ENCODE measurements around the gene C4orf33.

The C4orf33 gene

DNA sequence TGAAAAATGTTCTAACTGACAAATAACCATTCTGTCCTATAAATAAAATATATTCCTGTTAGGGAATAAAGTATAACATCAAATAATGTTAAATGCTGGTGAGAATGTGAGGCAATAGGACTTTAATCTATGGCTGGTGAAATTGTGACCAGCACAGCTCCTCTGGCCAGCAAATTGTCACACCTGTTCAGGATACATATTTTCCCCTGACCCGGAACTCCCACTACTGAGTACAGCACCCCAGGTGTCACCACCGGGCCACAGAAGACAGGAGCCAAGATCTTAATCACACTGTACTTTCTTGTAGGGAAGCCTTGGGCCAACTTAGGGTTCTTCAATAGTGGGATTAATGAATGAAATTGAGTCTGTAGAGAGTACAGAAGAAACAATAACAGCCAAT, 33.2 kb downstream of the C4orf33 start:
- no peak for TF ChIP-seq YY1 (IDR thresholded peaks at IDR 0.05; ENCODE audit: insufficient read depth, insufficient read length)
- TF ChIP-seq SUZ12 (IDR thresholded peaks at IDR 0.05; ENCODE audit: extremely low read depth, insufficient read depth, insufficient read length): no peak
- TF ChIP-seq ZNF274 (IDR thresholded peaks at IDR 0.05; ENCODE audit: low read depth, low read length): no peak
- no peak for DNase-seq (ENCODE audit: low read depth, low spot score)
- no peaks in the 10 kb centered on the region for H3K36me3 ChIP-seq (ENCODE audit: insufficient read depth, insufficient read length, low read length)
- H3K9ac ChIP-seq (ENCODE audit: insufficient read length, low read depth): no peak overlapping the region
- H3K4me3 ChIP-seq (ENCODE audit: insufficient read length, low read depth): no peak overlapping the region
- H3K4me1 ChIP-seq (ENCODE audit: insufficient read depth, insufficient read length): no peaks in the 10 kb centered on the region
- no peaks in the 10 kb centered on the region for H3K27me3 ChIP-seq (ENCODE audit: insufficient read depth, insufficient read length)
- H3K9me3 ChIP-seq (ENCODE audit: insufficient read depth, low read length): peaks cover 5% of the 10 kb centered on the region; the same call in 1 of the 2 replicates

DNA sequence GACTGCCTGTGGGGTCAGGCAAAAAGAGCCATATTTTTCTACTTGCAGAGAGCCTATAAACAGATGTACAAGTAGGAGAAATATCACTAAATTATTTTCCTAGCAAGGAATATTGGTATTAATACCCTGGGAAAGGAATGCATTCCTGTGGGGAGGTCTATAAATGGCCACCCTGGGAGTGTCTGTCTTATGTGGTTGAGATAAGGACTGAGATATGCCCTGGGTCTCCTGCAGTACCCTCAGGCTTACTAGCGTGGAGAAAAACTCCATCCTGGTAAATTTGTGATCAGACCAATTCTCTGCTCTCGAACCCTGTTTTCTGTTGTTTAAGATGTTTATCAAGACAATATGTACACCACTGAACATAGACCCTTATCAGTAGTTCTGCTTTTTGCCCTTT, 35.4 kb downstream of the C4orf33 start:
- H3K9ac ChIP-seq (ENCODE audit: insufficient read length, low read depth): no peak overlapping the region
- H3K4me3 ChIP-seq (ENCODE audit: insufficient read length, low read depth): no peak overlapping the region
- DNase-seq (ENCODE audit: low read depth, low spot score): no peak
- H3K27me3 ChIP-seq (ENCODE audit: insufficient read depth, insufficient read length): no peaks in the 10 kb centered on the region
- peaks cover 5% of the 10 kb centered on the region; the same call in 1 of the 2 replicates for H3K9me3 ChIP-seq (ENCODE audit: insufficient read depth, low read length)
- no peaks in the 10 kb centered on the region for H3K4me1 ChIP-seq (ENCODE audit: insufficient read depth, insufficient read length)
- TF ChIP-seq ZNF274 (IDR thresholded peaks at IDR 0.05; ENCODE audit: low read depth, low read length) (no peak), SUZ12 (IDR thresholded peaks at IDR 0.05; ENCODE audit: extremely low read depth, insufficient read depth, insufficient read length) (no peak), YY1 (IDR thresholded peaks at IDR 0.05; ENCODE audit: insufficient read depth, insufficient read length) (no peak)
- H3K36me3 ChIP-seq (ENCODE audit: insufficient read depth, insufficient read length, low read length): no peaks in the 10 kb centered on the region

DNA sequence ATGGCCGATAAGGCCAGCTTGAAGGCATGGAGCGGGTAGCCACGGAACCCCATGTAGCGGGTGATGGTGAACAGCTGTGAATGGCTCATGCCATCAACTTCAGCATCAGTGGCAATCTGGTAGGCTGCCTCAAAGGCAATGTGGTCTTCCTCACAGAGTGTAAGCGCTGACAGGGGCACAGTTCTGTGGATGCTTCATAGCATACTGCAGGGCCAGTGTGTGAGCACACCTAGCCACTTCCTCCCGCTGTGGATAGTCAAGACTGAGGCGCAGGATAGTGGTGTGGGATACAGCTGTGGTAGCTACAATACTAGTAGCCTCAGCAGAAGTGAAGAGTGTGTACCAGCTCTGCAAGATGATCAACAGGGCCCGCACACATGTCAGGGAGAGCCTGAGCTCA, 40.5 kb downstream of the C4orf33 start:
- Histone ChIP-seq H3K9me3 (ENCODE audit: insufficient read depth, low read length) (peaks cover 5% of the 10 kb centered on the region; the same call in 1 of the 2 replicates), H3K4me1 (ENCODE audit: insufficient read depth, insufficient read length) (no peaks in the 10 kb centered on the region), H3K9ac (ENCODE audit: insufficient read length, low read depth) (no peak overlapping the region), H3K27me3 (ENCODE audit: insufficient read depth, insufficient read length) (no peaks in the 10 kb centered on the region), H3K4me3 (ENCODE audit: insufficient read length, low read depth) (no peak overlapping the region), H3K36me3 (ENCODE audit: insufficient read depth, insufficient read length, low read length) (no peaks in the 10 kb centered on the region)
- TF ChIP-seq SUZ12 (IDR thresholded peaks at IDR 0.05; ENCODE audit: extremely low read depth, insufficient read depth, insufficient read length) (no peak), ZNF274 (IDR thresholded peaks at IDR 0.05; ENCODE audit: low read depth, low read length) (no peak), YY1 (IDR thresholded peaks at IDR 0.05; ENCODE audit: insufficient read depth, insufficient read length) (no peak)
- no peak for DNase-seq (ENCODE audit: low read depth, low spot score)

DNA sequence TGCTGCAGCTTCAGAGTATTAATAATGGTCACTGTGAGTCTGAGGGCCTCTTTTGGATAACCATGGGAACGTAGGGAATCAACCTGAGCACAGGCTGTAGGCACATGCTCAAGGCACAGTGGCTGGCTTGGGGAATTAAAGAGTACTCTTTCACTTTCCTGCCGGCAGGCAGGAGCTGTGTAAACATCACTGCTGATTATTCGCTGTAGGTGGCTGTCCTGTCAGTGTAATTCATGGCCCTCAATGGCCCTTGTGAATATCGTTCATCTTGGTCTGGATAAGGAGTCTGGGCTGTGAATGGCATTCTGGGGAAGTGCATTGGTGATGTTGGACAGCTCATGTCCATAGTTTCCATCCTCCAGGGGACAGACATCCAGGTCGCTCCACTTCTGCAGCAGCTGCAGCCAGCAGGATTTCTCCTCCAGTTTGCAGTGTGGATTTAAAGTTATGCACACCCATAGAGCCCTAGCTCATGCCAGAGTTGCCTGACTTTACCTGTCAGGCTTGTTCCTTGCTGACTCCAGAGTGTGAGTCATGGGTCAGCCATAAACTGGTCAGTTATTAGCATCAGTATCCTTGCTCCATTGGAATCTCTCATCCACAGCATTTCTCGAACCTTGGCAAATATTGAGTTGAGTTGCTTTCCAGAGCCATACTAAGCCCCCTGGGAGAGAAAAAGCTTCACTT, 43.0 kb downstream of the C4orf33 start:
- H3K9me3 ChIP-seq (ENCODE audit: insufficient read depth, low read length): no peaks in the 10 kb centered on the region
- no peaks in the 10 kb centered on the region for H3K4me1 ChIP-seq (ENCODE audit: insufficient read depth, insufficient read length)
- H3K27me3 ChIP-seq (ENCODE audit: insufficient read depth, insufficient read length): no peaks in the 10 kb centered on the region
- no peak overlapping the region for H3K9ac ChIP-seq (ENCODE audit: insufficient read length, low read depth)
- no peak for TF ChIP-seq YY1 (IDR thresholded peaks at IDR 0.05; ENCODE audit: insufficient read depth, insufficient read length)
- no peak for TF ChIP-seq SUZ12 (IDR thresholded peaks at IDR 0.05; ENCODE audit: extremely low read depth, insufficient read depth, insufficient read length)
- TF ChIP-seq ZNF274 (IDR thresholded peaks at IDR 0.05; ENCODE audit: low read depth, low read length): no peak
- H3K4me3 ChIP-seq (ENCODE audit: insufficient read length, low read depth): no peak overlapping the region
- no peak for DNase-seq (ENCODE audit: low read depth, low spot score)
- no peaks in the 10 kb centered on the region for H3K36me3 ChIP-seq (ENCODE audit: insufficient read depth, insufficient read length, low read length)

DNA sequence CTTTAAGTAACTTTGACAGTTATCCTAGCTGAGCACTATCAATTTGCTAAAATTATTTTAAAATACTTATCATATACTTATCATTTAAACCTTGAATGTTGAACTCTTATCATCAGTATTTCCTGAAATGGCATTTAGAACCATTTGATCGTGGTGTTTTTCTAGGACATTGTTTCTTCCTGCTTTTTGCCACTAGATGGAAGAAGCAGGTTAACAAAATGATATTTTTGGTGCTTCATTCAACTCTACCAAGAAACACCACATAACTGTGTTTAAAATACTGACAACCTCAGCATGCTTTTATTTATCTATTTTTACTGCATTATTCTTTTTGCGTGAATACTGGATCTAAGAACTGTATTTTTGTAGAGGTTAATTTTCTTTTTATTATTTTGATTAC, 44.6 kb downstream of the C4orf33 start:
- Histone ChIP-seq H3K36me3 (ENCODE audit: insufficient read depth, insufficient read length, low read length) (no peaks in the 10 kb centered on the region), H3K9me3 (ENCODE audit: insufficient read depth, low read length) (no peaks in the 10 kb centered on the region), H3K9ac (ENCODE audit: insufficient read length, low read depth) (no peak overlapping the region), H3K4me3 (ENCODE audit: insufficient read length, low read depth) (no peak overlapping the region), H3K27me3 (ENCODE audit: insufficient read depth, insufficient read length) (no peaks in the 10 kb centered on the region), H3K4me1 (ENCODE audit: insufficient read depth, insufficient read length) (no peaks in the 10 kb centered on the region)
- DNase-seq (ENCODE audit: low read depth, low spot score): no peak
- no peak for TF ChIP-seq YY1 (IDR thresholded peaks at IDR 0.05; ENCODE audit: insufficient read depth, insufficient read length)
- TF ChIP-seq SUZ12 (IDR thresholded peaks at IDR 0.05; ENCODE audit: extremely low read depth, insufficient read depth, insufficient read length): no peak
- no peak for TF ChIP-seq ZNF274 (IDR thresholded peaks at IDR 0.05; ENCODE audit: low read depth, low read length)

DNA sequence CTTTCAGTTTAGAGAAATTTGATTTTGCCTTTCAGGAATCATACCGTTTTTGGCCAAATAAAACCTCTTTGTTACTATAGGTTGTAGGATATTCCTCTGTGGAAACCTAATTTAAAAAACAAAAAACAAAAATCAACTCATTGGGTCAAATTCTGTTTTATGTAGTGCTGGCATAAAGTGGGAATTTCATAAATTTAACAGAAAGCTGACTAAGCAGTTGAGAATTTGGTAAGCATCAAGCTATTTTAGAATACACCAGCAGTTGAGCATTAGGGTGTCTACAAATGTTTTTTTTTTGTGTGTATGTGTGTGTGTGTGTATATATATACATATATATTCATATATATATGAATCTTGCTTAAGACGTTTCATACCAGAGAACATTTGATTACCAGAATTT, 47.4 kb downstream of the C4orf33 start:
- no peak for TF ChIP-seq YY1 (IDR thresholded peaks at IDR 0.05; ENCODE audit: insufficient read depth, insufficient read length)
- H3K4me3 ChIP-seq (ENCODE audit: insufficient read length, low read depth): no peak overlapping the region

DNA sequence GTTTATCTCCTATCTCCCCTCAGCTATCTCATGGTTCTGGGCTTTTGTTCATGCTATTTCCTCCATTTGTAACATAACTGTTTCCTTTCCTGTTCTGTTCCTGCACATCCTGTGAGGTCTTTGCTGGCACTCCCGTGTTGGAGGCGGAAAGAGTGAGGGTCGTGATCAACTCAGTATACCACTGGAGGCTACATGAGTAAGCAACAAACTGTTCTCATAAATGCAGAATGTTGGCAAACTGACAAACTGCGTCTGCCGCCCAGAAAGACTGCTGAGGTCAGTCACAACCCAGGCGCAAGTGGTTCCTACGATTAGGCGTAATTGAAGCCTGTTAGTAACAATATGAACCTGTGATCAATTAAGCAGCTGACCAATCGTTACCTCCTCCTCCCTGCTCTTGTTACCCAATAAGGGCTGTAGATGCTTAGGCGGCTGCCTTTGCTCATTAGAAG, 48.8 kb downstream of the C4orf33 start:
- Histone ChIP-seq H3K36me3 (ENCODE audit: insufficient read depth, insufficient read length, low read length) (no peaks in the 10 kb centered on the region), H3K4me1 (ENCODE audit: insufficient read depth, insufficient read length) (no peaks in the 10 kb centered on the region), H3K9me3 (ENCODE audit: insufficient read depth, low read length) (no peaks in the 10 kb centered on the region), H3K9ac (ENCODE audit: insufficient read length, low read depth) (no peak overlapping the region), H3K27me3 (ENCODE audit: insufficient read depth, insufficient read length) (no peaks in the 10 kb centered on the region), H3K4me3 (ENCODE audit: insufficient read length, low read depth) (no peak overlapping the region)
- TF ChIP-seq YY1 (IDR thresholded peaks at IDR 0.05; ENCODE audit: insufficient read depth, insufficient read length) (no peak), ZNF274 (IDR thresholded peaks at IDR 0.05; ENCODE audit: low read depth, low read length) (no peak), SUZ12 (IDR thresholded peaks at IDR 0.05; ENCODE audit: extremely low read depth, insufficient read depth, insufficient read length) (no peak)
- no peak for DNase-seq (ENCODE audit: low read depth, low spot score)

More for the DNA sequence above, 47.4 kb downstream of the C4orf33 start:
- H3K4me1 ChIP-seq (ENCODE audit: insufficient read depth, insufficient read length): no peaks in the 10 kb centered on the region
- no peaks in the 10 kb centered on the region for H3K9me3 ChIP-seq (ENCODE audit: insufficient read depth, low read length)
- H3K9ac ChIP-seq (ENCODE audit: insufficient read length, low read depth): no peak overlapping the region
- H3K27me3 ChIP-seq (ENCODE audit: insufficient read depth, insufficient read length): no peaks in the 10 kb centered on the region
- no peak for DNase-seq (ENCODE audit: low read depth, low spot score)
- H3K36me3 ChIP-seq (ENCODE audit: insufficient read depth, insufficient read length, low read length): no peaks in the 10 kb centered on the region
